22Rv1 (cell line): ENCODE data around the gene BBIP1.

Experiments
- H3K27ac ChIP-seq: fragments of 450-650 bp; 2 replicates; pipeline ENCODE4 v1.5.1; 2017
- ZFX ChIP-seq: fragments of 450-650 bp; IDR thresholded peaks from 2 replicates; pipeline ENCODE4 v1.6.1; 2017; ENCODE audit warnings: antibody characterized with exemption, borderline replicate concordance
- TF ChIP-seq, protein P1 (sequence below): fragments of 450-650 bp; IDR thresholded peaks from 2 replicates; pipeline ENCODE4 v1.5.1; 2017; ENCODE audit warnings: mild to moderate bottlenecking

Gene BBIP1

DNA sequence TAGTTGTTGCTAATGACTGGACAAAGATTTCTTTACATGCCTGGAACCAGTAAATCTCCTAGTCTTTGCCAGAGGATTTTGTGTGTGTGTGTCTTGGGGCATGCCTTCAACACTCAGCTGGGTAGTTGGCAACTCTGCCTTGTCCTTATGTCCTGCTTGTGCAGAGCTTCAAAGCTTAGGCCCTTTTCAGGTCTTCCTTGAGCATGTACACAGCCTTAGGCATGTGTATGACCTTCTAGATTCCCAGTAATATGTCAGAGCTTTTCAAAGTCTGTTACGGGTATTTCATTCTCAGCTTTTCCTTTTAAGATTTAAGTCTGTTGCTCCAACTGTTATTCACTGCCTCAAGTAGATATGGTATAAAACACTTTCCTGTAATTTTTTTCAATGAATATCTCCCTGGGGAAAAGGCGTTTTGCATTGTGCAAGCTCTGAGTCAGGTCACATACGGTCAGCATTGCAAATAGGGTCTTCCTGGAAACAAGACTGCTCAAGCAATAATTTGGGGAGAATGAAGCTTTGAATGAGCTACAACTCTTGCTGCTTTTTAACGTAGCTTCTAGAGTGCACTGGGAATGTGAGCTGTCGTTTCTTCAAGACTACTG is 25.9 kb upstream of the BBIP1 start:
- TF ChIP-seq ZFX = no peak
- H3K27ac ChIP-seq = no peak overlapping the region

- TF ChIP-seq, protein P1, sequence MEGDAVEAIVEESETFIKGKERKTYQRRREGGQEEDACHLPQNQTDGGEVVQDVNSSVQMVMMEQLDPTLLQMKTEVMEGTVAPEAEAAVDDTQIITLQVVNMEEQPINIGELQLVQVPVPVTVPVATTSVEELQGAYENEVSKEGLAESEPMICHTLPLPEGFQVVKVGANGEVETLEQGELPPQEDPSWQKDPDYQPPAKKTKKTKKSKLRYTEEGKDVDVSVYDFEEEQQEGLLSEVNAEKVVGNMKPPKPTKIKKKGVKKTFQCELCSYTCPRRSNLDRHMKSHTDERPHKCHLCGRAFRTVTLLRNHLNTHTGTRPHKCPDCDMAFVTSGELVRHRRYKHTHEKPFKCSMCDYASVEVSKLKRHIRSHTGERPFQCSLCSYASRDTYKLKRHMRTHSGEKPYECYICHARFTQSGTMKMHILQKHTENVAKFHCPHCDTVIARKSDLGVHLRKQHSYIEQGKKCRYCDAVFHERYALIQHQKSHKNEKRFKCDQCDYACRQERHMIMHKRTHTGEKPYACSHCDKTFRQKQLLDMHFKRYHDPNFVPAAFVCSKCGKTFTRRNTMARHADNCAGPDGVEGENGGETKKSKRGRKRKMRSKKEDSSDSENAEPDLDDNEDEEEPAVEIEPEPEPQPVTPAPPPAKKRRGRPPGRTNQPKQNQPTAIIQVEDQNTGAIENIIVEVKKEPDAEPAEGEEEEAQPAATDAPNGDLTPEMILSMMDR = no peak
- TF ChIP-seq ZFX = no peak
- H3K27ac ChIP-seq = no peak overlapping the region
Measured at GRCh38 chr10:110939419-110939818, 20.4 kb upstream of the BBIP1 start.

GRCh38 chr10:110936757-110937156 is 17.8 kb upstream of the BBIP1 start:
- no peak for TF ChIP-seq ZFX
- TF ChIP-seq, protein P1 = no peak
- H3K27ac ChIP-seq = no peak overlapping the region

DNA sequence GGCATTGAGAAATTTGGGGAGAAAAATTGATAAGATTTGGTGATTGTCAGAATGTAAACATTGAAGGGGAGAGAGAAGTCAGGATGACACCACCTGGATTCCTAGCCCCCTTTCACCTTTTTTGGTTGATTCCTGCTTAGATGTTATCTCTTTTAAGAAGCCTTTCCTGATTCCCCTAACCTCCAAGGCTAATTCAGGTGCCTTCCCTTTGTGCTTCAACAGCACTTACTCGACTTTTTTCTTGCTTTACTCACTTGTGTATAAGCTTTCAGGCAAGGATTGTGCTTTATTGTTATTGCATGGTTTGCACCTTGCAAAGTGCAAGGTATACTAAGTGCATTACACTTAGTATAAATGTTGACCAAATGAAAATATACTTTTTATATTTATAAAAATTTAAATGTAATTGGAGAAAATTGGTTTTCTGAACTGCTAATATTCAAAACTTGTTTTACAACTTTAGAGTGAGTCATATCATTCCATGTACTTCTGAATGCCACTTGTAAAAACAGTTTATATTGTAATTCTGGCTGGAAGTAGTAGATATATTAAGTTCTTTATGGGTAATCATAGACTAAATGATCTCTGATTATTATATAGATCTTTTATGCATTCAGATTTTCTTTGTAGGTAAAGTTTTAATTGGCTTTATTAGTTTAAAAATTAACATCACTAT is 13.7 kb upstream of the BBIP1 start:
- TF ChIP-seq ZFX = no peak
- TF ChIP-seq, protein P1 = no peak
- no peak overlapping the region for H3K27ac ChIP-seq

DNA sequence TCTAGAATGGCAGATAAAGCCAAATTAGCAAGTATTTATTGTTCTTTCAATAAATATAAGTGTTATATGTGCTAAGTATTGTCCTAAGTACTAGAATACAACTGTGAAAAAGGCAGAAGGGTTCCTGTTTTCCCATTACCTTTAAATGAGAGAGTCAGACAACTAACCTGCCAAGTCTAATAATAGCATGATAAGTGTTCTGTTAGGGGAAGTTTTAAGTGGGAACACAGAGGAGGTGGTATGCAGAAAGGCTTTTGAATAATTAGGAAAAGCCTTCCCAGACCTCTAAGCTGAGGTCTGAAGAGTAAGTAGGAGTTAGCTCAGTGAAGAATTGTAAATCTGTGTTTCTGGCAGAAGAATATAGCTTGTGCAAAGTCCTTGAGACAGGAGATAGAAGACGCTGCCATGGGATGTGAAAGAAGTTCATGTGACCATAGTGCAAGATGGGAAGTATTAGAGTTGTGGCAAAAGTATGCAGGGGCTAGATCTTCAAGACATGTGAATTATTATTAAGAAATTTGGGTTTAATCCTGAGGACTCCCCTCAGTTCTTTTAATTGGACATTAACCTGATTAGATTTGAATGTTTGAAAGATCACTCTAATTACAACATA is 12.9 kb upstream of the BBIP1 start:
- TF ChIP-seq ZFX = no peak
- TF ChIP-seq, protein P1 = no peak
- H3K27ac ChIP-seq = no peak overlapping the region

DNA sequence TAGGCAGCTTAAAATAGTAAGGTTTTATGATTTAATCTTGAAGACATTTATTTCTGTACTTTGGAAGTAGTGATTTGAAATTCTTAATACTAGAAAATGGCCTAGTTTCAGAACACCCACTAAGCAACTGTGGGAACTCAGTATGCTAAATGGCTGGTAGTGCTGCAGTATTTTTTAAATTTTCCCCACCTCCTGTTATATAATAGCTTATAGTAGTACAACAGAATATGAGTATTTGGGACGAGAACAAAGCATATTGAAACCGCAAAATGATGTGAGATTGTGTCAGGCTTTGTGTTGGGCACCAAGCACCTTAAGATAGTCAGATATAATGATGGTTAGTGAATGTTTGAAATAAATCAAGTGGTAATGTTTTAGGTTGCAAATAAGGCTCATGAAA is 8.5 kb upstream of the BBIP1 start:
- no peak overlapping the region for H3K27ac ChIP-seq
- no peak for TF ChIP-seq ZFX
- TF ChIP-seq, protein P1 = no peak

DNA sequence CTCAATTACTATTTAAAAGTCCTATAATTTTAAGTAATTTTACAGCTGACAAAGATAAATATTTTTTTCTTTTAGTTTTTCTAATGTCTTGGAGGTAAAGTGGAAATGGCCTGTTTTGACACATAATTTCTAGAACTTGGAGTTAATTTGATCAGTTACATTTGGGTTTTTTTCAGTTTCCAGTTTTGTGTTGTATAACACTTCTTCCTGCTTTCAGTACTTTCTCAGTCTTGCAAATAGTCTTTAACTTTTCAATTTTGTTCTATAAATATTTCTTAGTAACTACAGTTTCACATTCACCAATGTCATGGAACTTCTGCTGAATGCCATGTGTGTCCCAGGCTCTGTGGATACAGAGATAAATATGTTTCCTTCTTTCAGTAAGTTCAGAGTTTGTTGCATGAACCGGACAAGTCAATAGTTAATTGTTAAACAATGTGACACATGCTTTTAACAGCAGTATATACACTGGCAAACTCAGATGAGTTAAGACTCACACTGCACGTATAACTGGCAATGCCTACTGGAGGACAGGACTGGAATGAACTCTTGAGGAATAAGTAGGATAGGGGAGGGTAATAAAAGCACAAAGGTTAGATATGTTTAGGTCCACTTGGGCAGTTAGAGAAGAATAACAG is 5.0 kb upstream of the BBIP1 start:
- H3K27ac ChIP-seq = no peak overlapping the region
- TF ChIP-seq, protein P1 = no peak
- TF ChIP-seq ZFX = no peak
